ENCODE measurements around the gene SLAIN1. TPM values are rescaled to one million over a fixed set of nuclear protein-coding genes. Genes with fewer than 3 reads are reported as not detected.

SLAIN1 gene
- polyA plus RNA-seq, 2 of the 4 experiments (the other 2 are of a cell fraction), result 0.43 to 3.6 TPM

- no peak for TF ChIP-seq PHF8 (IDR thresholded peaks at IDR 0.05; ENCODE audit: borderline replicate concordance, low read depth)
- TF ChIP-seq BHLHE40 (IDR thresholded peaks at IDR 0.05; ENCODE audit: low read depth, low read length), result no peak
Observed at GRCh38 chr13:77716692-77717091, 19.2 kb downstream of the SLAIN1 start.

GRCh38 chr13:77717508-77717907, 20.0 kb downstream of the SLAIN1 start:
- no peak overlapping the region for H3K4me2 ChIP-seq
- H3K27ac ChIP-seq, result no peak overlapping the region
- no peak overlapping the region for H3K4me3 ChIP-seq
- ATAC-seq (no peak), FAIRE-seq (no peak), DNase-seq (ENCODE audit: low read depth in 1 of 2, low spot score in 1 of 2) (no peak)
- CTCF ChIA-PET, result no interaction called here
- no peaks in the 10 kb centered on the region for H3K9me3 ChIP-seq
- no peak for TF ChIP-seq RAD21 (conservative IDR thresholded peaks at IDR 0.05 in 1 of 2, IDR thresholded peaks at IDR 0.05 in 1 of 2)
- no peak for TF ChIP-seq EHMT2 (IDR thresholded peaks at IDR 0.05; ENCODE audit: low read depth)
- TF ChIP-seq RFX5 (IDR thresholded peaks at IDR 0.05), result no peak
- TF ChIP-seq CHD4 (IDR thresholded peaks at IDR 0.05; ENCODE audit: borderline replicate concordance), result no peak
- TF ChIP-seq, protein P1, sequence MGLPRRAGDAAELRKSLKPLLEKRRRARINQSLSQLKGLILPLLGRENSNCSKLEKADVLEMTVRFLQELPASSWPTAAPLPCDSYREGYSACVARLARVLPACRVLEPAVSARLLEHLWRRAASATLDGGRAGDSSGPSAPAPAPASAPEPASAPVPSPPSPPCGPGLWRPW (IDR thresholded peaks at IDR 0.05), result no peak
- TF ChIP-seq ZC3H11A (IDR thresholded peaks at IDR 0.05), result no peak
- no peak for TF ChIP-seq TP53 (CRISPR knock-in tag; IDR thresholded peaks at IDR 0.05)
- TF ChIP-seq KDM5A (IDR thresholded peaks at IDR 0.05), result no peak
- TF ChIP-seq HDAC2 (IDR thresholded peaks at IDR 0.05), result no peak
- no peak for TF ChIP-seq NFE2L2 (conservative IDR thresholded peaks at IDR 0.05; ENCODE audit: low read length)
- POLR2A ChIA-PET, result no interaction called here
- WGBS (ENCODE audit: missing lambda C conversion rate), result 64% methylated on average over 4 of the region's 4 CpGs
- no peaks in the 10 kb centered on the region for H3K4me1 ChIP-seq

More at GRCh38 chr13:77716692-77717091, 19.2 kb downstream of the SLAIN1 start:
- ChIA-PET CTCF (no interaction called here), POLR2A (no interaction called here)
- ATAC-seq, result no peak
- no peak overlapping the region for H3K4me3 ChIP-seq
- no peak for FAIRE-seq
- H3K27ac ChIP-seq, result no peak overlapping the region
- no peaks in the 10 kb centered on the region for H3K9me3 ChIP-seq
- WGBS (ENCODE audit: missing lambda C conversion rate), result 41% methylated on average over 2 of the region's 2 CpGs
- H3K4me1 ChIP-seq, result no peaks in the 10 kb centered on the region
- H3K4me2 ChIP-seq, result no peak overlapping the region
- no peak for DNase-seq (ENCODE audit: low read depth in 1 of 2, low spot score in 1 of 2)

DNA sequence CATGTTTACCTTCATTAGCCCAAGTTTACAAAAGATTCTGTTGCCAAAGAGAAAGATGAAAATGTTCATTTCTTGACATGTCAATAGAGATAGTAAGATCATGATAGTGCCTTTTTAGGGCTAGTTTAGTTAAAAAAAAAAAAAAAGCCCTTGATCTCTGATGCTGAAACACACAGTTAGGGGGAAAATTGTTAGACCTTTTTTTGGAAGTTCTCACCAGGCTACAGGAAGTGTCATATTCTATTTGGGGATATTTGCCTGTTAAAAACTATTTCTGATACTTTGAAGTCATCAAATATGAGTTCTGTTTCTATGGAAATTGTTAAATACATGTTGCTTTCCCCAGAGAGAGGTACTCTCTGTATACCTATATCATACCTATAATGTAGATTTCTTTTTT, 21.6 kb downstream of the SLAIN1 start:
- H3K27ac ChIP-seq, result no peak overlapping the region
- TF ChIP-seq HOXA7 (CRISPR knock-in tag; IDR thresholded peaks at IDR 0.05), result no peak
- TF ChIP-seq HOXB5 (CRISPR knock-in tag; IDR thresholded peaks at IDR 0.05), result no peak
- no peak for TF ChIP-seq HDAC2 (IDR thresholded peaks at IDR 0.05)
- POLR2A ChIA-PET, result no interaction called here
- FAIRE-seq, result no peak
- no peak overlapping the region for H3K4me3 ChIP-seq
- CTCF ChIA-PET, result no interaction called here
- no peak overlapping the region for H3K4me2 ChIP-seq
- H3K4me1 ChIP-seq, result no peaks in the 10 kb centered on the region
- no peaks in the 10 kb centered on the region for H3K9me3 ChIP-seq
- no peak for ATAC-seq
- DNase-seq (ENCODE audit: low read depth in 1 of 2, low spot score in 1 of 2), result no peak

GRCh38 chr13:77720988-77721387, 23.5 kb downstream of the SLAIN1 start:
- H3K4me2 ChIP-seq, result no peak overlapping the region
- H3K9me3 ChIP-seq, result no peaks in the 10 kb centered on the region
- no peak for TF ChIP-seq BHLHE40 (IDR thresholded peaks at IDR 0.05; ENCODE audit: low read depth, low read length)
- TF ChIP-seq JUN (IDR thresholded peaks at IDR 0.05), result no peak
- TF ChIP-seq ZC3H11A (IDR thresholded peaks at IDR 0.05), result no peak
- TF ChIP-seq ESRRA (IDR thresholded peaks at IDR 0.05; ENCODE audit: borderline replicate concordance, low read length), result no peak
- no peak for TF ChIP-seq SREBF2 (IDR thresholded peaks at IDR 0.05)
- no peak for TF ChIP-seq FOSB (CRISPR knock-in tag; IDR thresholded peaks at IDR 0.05)
- TF ChIP-seq PBX3 (IDR thresholded peaks at IDR 0.05), result no peak
- TF ChIP-seq MAFK (IDR thresholded peaks at IDR 0.05; ENCODE audit: partially characterized antibody), result no peak
- no peak for TF ChIP-seq HOXA7 (CRISPR knock-in tag; IDR thresholded peaks at IDR 0.05)
- no peak for TF ChIP-seq MAZ (IDR thresholded peaks at IDR 0.05; ENCODE audit: borderline replicate concordance, low read depth, low read length)
- TF ChIP-seq EHMT2 (IDR thresholded peaks at IDR 0.05; ENCODE audit: low read depth), result no peak
- TF ChIP-seq TP53 (CRISPR knock-in tag; IDR thresholded peaks at IDR 0.05), result no peak
- no peak for TF ChIP-seq POLR2AphosphoS2 (conservative IDR thresholded peaks at IDR 0.05; ENCODE audit: low read length)
- H3K4me3 ChIP-seq, result no peak overlapping the region
- DNase-seq (ENCODE audit: low read depth in 1 of 2, low spot score in 1 of 2) (no peak), FAIRE-seq (no peak), ATAC-seq (no peak)
- CTCF ChIA-PET, result no interaction called here
- POLR2A ChIA-PET, result no interaction called here
- no peaks in the 10 kb centered on the region for H3K4me1 ChIP-seq
- WGBS (ENCODE audit: missing lambda C conversion rate), result 51% methylated on average over 5 of the region's 5 CpGs
- H3K27ac ChIP-seq, result no peak overlapping the region

Data from A549 (cell line).